ENCODE data around the gene MARCO. TPM values are rescaled to one million over a fixed set of nuclear protein-coding genes. Genes with fewer than 3 reads are reported as not detected.

The MARCO gene
- total RNA-seq, 5 donors from 2014 or later (not counting 1 experiment from before 2014, with no cell fraction given), result 0.13 to 0.67 (median 0.47) TPM; not detected in 2

GRCh38 chr2:118905206-118905605 lies 36.8 kb upstream of the MARCO start:
- peak overlapping the region; percentile 48 to 65 for H3K27ac Mint-ChIP-seq
- H3K4me1 ChIP-seq (ENCODE audit: control insufficient read depth in 1 of 2, extremely low read depth in 1 of 2, insufficient read depth in 2 of 2, low read length in 2 of 2), result peaks cover 0 to 24% of the 10 kb centered on the region in 2 experiments
- peaks cover 0 to 3% of the 10 kb centered on the region in 2 experiments for H3K27me3 ChIP-seq (replicated peaks in 1 of 2; ENCODE audit: control insufficient read depth in 2 of 2, extremely low read depth in 1 of 2, insufficient read depth in 2 of 2, low read length in 1 of 2)
- 100% methylated on average over 1 of the region's 3 CpGs for WGBS (ENCODE audit: insufficient coverage)
- no peaks in the 10 kb centered on the region for H3K36me3 ChIP-seq (ENCODE audit: control insufficient read depth in 2 of 2, extremely low read depth in 1 of 2, insufficient read depth in 1 of 2, low read length in 1 of 2)
- ChIA-PET CTCF (no interaction called here), POLR2A (no interaction called here)
- peaks cover 0 to 5% (median 3%) of the 10 kb centered on the region in 3 donors for H3K9me3 Mint-ChIP-seq
- DNase-seq (no peak), ATAC-seq (replicated peaks in 1 of 4) (no peak)
- peaks cover 0 to 3% of the 10 kb centered on the region in 2 donors for H3K27me3 Mint-ChIP-seq
- no peak overlapping the region for H3K4me3 ChIP-seq (ENCODE audit: control insufficient read depth in 1 of 2, extremely low read depth in 1 of 2, low read length in 1 of 2)
- H3K27ac ChIP-seq (ENCODE audit: low read length), result no peak overlapping the region
- no peaks in the 10 kb centered on the region for H3K36me3 Mint-ChIP-seq
- no peak overlapping the region for H3K4me3 Mint-ChIP-seq
- H3K9me3 ChIP-seq, result no peaks in the 10 kb centered on the region
- H3K4me1 Mint-ChIP-seq, result peaks cover 27 to 34% (median 31%) of the 10 kb centered on the region in 3 donors

GRCh38 chr2:118906186-118906585 lies 35.8 kb upstream of the MARCO start:
- no peaks in the 10 kb centered on the region for H3K9me3 ChIP-seq
- peaks cover 0 to 3% of the 10 kb centered on the region in 2 donors for H3K27me3 Mint-ChIP-seq
- 20% methylated on average over 1 of the region's 4 CpGs for WGBS (ENCODE audit: insufficient coverage)
- H3K9me3 Mint-ChIP-seq, result peaks cover 0 to 5% (median 3%) of the 10 kb centered on the region in 3 donors
- peaks cover 0 to 3% of the 10 kb centered on the region in 2 experiments for H3K27me3 ChIP-seq (replicated peaks in 1 of 2; ENCODE audit: control insufficient read depth in 2 of 2, extremely low read depth in 1 of 2, insufficient read depth in 2 of 2, low read length in 1 of 2)
- peaks cover 0 to 24% of the 10 kb centered on the region in 2 experiments for H3K4me1 ChIP-seq (ENCODE audit: control insufficient read depth in 1 of 2, extremely low read depth in 1 of 2, insufficient read depth in 2 of 2, low read length in 2 of 2)
- no peak overlapping the region for H3K4me3 Mint-ChIP-seq
- no peak overlapping the region for H3K27ac ChIP-seq (ENCODE audit: low read length)
- DNase-seq, result no peak
- peaks cover 27 to 34% (median 31%) of the 10 kb centered on the region in 3 donors for H3K4me1 Mint-ChIP-seq
- H3K36me3 Mint-ChIP-seq, result no peaks in the 10 kb centered on the region
- no peak overlapping the region for H3K27ac Mint-ChIP-seq
- ChIA-PET POLR2A (no interaction called here), CTCF (no interaction called here)
- no peak for ATAC-seq (replicated peaks in 1 of 4)
- H3K36me3 ChIP-seq (ENCODE audit: control insufficient read depth in 2 of 2, extremely low read depth in 1 of 2, insufficient read depth in 1 of 2, low read length in 1 of 2), result no peaks in the 10 kb centered on the region
- no peak overlapping the region for H3K4me3 ChIP-seq (ENCODE audit: control insufficient read depth in 1 of 2, extremely low read depth in 1 of 2, low read length in 1 of 2)

GRCh38 chr2:118907759-118908158 lies 34.2 kb upstream of the MARCO start:
- H3K4me3 ChIP-seq (ENCODE audit: control insufficient read depth in 1 of 2, extremely low read depth in 1 of 2, low read length in 1 of 2), result no peak overlapping the region
- no peaks in the 10 kb centered on the region for H3K27me3 Mint-ChIP-seq
- H3K36me3 Mint-ChIP-seq, result no peaks in the 10 kb centered on the region
- H3K4me3 Mint-ChIP-seq, result no peak overlapping the region
- WGBS (ENCODE audit: insufficient coverage), result 82% methylated on average over 5 of the region's 5 CpGs
- DNase-seq (no peak), ATAC-seq (replicated peaks in 1 of 4) (no peak)
- no peaks in the 10 kb centered on the region for H3K9me3 Mint-ChIP-seq
- CTCF ChIA-PET, result no interaction called here
- no peaks in the 10 kb centered on the region for H3K9me3 ChIP-seq
- no peaks in the 10 kb centered on the region for H3K36me3 ChIP-seq (ENCODE audit: control insufficient read depth in 2 of 2, extremely low read depth in 1 of 2, insufficient read depth in 1 of 2, low read length in 1 of 2)
- peaks cover 0 to 3% of the 10 kb centered on the region in 2 experiments for H3K27me3 ChIP-seq (replicated peaks in 1 of 2; ENCODE audit: control insufficient read depth in 2 of 2, extremely low read depth in 1 of 2, insufficient read depth in 2 of 2, low read length in 1 of 2)
- H3K27ac ChIP-seq (ENCODE audit: low read length), result no peak overlapping the region
- peaks cover 0 to 12% of the 10 kb centered on the region in 2 experiments for H3K4me1 ChIP-seq (ENCODE audit: control insufficient read depth in 1 of 2, extremely low read depth in 1 of 2, insufficient read depth in 2 of 2, low read length in 2 of 2)
- POLR2A ChIA-PET, result no interaction called here
- no peak overlapping the region for H3K27ac Mint-ChIP-seq
- peaks cover 14 to 22% (median 20%) of the 10 kb centered on the region in 3 donors for H3K4me1 Mint-ChIP-seq

GRCh38 chr2:118909191-118909590 lies 32.8 kb upstream of the MARCO start:
- Histone ChIP-seq H3K36me3 (ENCODE audit: control insufficient read depth in 2 of 2, extremely low read depth in 1 of 2, insufficient read depth in 1 of 2, low read length in 1 of 2) (no peaks in the 10 kb centered on the region), H3K27me3 (replicated peaks in 1 of 2; ENCODE audit: control insufficient read depth in 2 of 2, extremely low read depth in 1 of 2, insufficient read depth in 2 of 2, low read length in 1 of 2) (peaks cover 0 to 3% of the 10 kb centered on the region in 2 experiments), H3K9me3 (no peaks in the 10 kb centered on the region), H3K4me3 (ENCODE audit: control insufficient read depth in 1 of 2, extremely low read depth in 1 of 2, low read length in 1 of 2) (no peak overlapping the region), H3K4me1 (ENCODE audit: control insufficient read depth in 1 of 2, extremely low read depth in 1 of 2, insufficient read depth in 2 of 2, low read length in 2 of 2) (no peaks in the 10 kb centered on the region), H3K27ac (ENCODE audit: low read length) (no peak overlapping the region)
- no CpG with 5 or more reads among the region's 4 CpGs for WGBS (ENCODE audit: insufficient coverage)
- H3K4me3 Mint-ChIP-seq, result no peak overlapping the region
- H3K9me3 Mint-ChIP-seq, result no peaks in the 10 kb centered on the region
- no peak for DNase-seq
- H3K36me3 Mint-ChIP-seq, result no peaks in the 10 kb centered on the region
- POLR2A ChIA-PET, result no interaction called here
- H3K27ac Mint-ChIP-seq, result no peak overlapping the region
- peaks cover 4 to 8% (median 6%) of the 10 kb centered on the region in 3 donors for H3K4me1 Mint-ChIP-seq
- CTCF ChIA-PET, result no interaction called here
- no peak for ATAC-seq (replicated peaks in 1 of 4)
- no peaks in the 10 kb centered on the region for H3K27me3 Mint-ChIP-seq

- no peaks in the 10 kb centered on the region for H3K9me3 ChIP-seq
- no peaks in the 10 kb centered on the region for H3K27me3 Mint-ChIP-seq
- no peaks in the 10 kb centered on the region for H3K36me3 ChIP-seq (ENCODE audit: control insufficient read depth in 2 of 2, extremely low read depth in 1 of 2, insufficient read depth in 1 of 2, low read length in 1 of 2)
- H3K4me1 ChIP-seq (ENCODE audit: control insufficient read depth in 1 of 2, extremely low read depth in 1 of 2, insufficient read depth in 2 of 2, low read length in 2 of 2), result no peaks in the 10 kb centered on the region
- H3K27ac ChIP-seq (ENCODE audit: low read length), result no peak overlapping the region
- H3K4me3 ChIP-seq (ENCODE audit: control insufficient read depth in 1 of 2, extremely low read depth in 1 of 2, low read length in 1 of 2), result no peak overlapping the region
- CTCF ChIA-PET, result no interaction called here
- no peaks in the 10 kb centered on the region for H3K4me1 Mint-ChIP-seq
- no peaks in the 10 kb centered on the region for H3K9me3 Mint-ChIP-seq
- no peak overlapping the region for H3K4me3 Mint-ChIP-seq
- no peak for ATAC-seq (replicated peaks in 1 of 4)
- no peak for DNase-seq
- 44% methylated on average over 2 of the region's 5 CpGs for WGBS (ENCODE audit: insufficient coverage)
- H3K27ac Mint-ChIP-seq, result no peak overlapping the region
- peaks cover 0 to 5% of the 10 kb centered on the region in 2 experiments for H3K27me3 ChIP-seq (replicated peaks in 1 of 2; ENCODE audit: control insufficient read depth in 2 of 2, extremely low read depth in 1 of 2, insufficient read depth in 2 of 2, low read length in 1 of 2)
- POLR2A ChIA-PET, result no interaction called here
- no peaks in the 10 kb centered on the region for H3K36me3 Mint-ChIP-seq
These were observed 30.7 kb upstream of the MARCO start for GRCh38 chr2:118911166-118911856.

- no peak for ATAC-seq (replicated peaks in 1 of 4)
- ChIA-PET POLR2A (no interaction called here), CTCF (no interaction called here)
- H3K9me3 ChIP-seq, result no peaks in the 10 kb centered on the region
- no peaks in the 10 kb centered on the region for H3K4me1 Mint-ChIP-seq
- H3K27me3 ChIP-seq (replicated peaks in 1 of 2; ENCODE audit: control insufficient read depth in 2 of 2, extremely low read depth in 1 of 2, insufficient read depth in 2 of 2, low read length in 1 of 2), result peaks cover 0 to 5% of the 10 kb centered on the region in 2 experiments
- no peaks in the 10 kb centered on the region for H3K36me3 ChIP-seq (ENCODE audit: control insufficient read depth in 2 of 2, extremely low read depth in 1 of 2, insufficient read depth in 1 of 2, low read length in 1 of 2)
- H3K4me3 Mint-ChIP-seq, result no peak overlapping the region
- no peak overlapping the region for H3K27ac ChIP-seq (ENCODE audit: low read length)
- H3K4me1 ChIP-seq (ENCODE audit: control insufficient read depth in 1 of 2, extremely low read depth in 1 of 2, insufficient read depth in 2 of 2, low read length in 2 of 2), result no peaks in the 10 kb centered on the region
- no peak overlapping the region for H3K4me3 ChIP-seq (ENCODE audit: control insufficient read depth in 1 of 2, extremely low read depth in 1 of 2, low read length in 1 of 2)
- no peaks in the 10 kb centered on the region for H3K36me3 Mint-ChIP-seq
- H3K27ac Mint-ChIP-seq, result no peak overlapping the region
- no peak for DNase-seq
- H3K9me3 Mint-ChIP-seq, result no peaks in the 10 kb centered on the region
- H3K27me3 Mint-ChIP-seq, result no peaks in the 10 kb centered on the region
- 81% methylated on average over 6 of the region's 8 CpGs for WGBS (ENCODE audit: insufficient coverage)
These were observed 30.1 kb upstream of the MARCO start for GRCh38 chr2:118911936-118912335.
